ENCODE data around the gene CABLES1.

Gene CABLES1

DNA sequence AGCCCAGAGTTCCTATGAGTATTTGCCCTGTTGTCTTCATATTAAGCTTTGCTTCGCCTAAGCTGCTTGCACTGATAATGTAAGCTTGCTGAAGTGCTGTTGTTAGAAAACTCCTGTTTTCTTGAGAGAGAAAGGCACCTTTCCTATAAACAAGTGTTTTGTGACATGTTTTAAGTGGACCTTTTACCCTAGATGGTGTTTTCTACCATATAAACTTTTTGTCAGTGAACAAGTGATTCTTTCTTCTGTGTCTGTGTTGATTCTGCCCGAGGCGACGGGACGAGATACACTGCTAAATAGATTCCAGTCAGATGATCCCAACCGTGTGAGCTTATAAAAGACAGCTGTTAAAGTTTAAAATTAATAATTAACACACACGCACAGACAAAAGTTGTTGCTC is 24.1 kb downstream of the CABLES1 start:
- Mint-ChIP-seq H3K4me3 (no peak overlapping the region), H3K9me3 (no peaks in the 10 kb centered on the region), H3K27ac (no peak overlapping the region), H3K4me1 (no peaks in the 10 kb centered on the region), H3K36me3 (ENCODE audit: low read depth) (no peaks in the 10 kb centered on the region), H3K27me3 (peaks cover 3% of the 10 kb centered on the region)
- ATAC-seq = no peak
- no peak for DNase-seq

DNA sequence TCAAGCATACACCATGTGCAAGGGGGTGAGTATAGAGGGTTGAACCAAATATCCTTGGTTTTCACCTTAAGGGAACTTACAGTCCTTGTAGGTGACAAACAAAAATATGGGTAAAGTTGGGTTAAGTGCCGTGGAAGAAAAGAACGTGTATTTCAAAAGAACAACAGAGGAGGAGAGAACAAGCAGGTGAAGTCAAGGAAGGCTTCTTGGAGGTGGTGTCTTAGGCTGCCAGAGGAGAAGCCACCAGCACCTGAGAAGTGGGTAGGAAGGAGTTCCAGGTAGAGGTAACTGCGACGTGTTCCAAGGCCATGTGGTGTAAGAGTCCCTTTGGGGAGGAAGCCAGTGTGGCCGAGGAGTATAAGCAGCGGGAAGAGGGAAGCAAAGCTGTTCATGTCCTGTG is 27.2 kb downstream of the CABLES1 start:
- no peak overlapping the region for H3K4me3 Mint-ChIP-seq
- peaks cover 3% of the 10 kb centered on the region for H3K27me3 Mint-ChIP-seq
- no peaks in the 10 kb centered on the region for H3K4me1 Mint-ChIP-seq
- no peak for DNase-seq
- ATAC-seq = no peak
- H3K36me3 Mint-ChIP-seq (ENCODE audit: low read depth) = no peaks in the 10 kb centered on the region
- no peak overlapping the region for H3K27ac Mint-ChIP-seq
- no peaks in the 10 kb centered on the region for H3K9me3 Mint-ChIP-seq

DNA sequence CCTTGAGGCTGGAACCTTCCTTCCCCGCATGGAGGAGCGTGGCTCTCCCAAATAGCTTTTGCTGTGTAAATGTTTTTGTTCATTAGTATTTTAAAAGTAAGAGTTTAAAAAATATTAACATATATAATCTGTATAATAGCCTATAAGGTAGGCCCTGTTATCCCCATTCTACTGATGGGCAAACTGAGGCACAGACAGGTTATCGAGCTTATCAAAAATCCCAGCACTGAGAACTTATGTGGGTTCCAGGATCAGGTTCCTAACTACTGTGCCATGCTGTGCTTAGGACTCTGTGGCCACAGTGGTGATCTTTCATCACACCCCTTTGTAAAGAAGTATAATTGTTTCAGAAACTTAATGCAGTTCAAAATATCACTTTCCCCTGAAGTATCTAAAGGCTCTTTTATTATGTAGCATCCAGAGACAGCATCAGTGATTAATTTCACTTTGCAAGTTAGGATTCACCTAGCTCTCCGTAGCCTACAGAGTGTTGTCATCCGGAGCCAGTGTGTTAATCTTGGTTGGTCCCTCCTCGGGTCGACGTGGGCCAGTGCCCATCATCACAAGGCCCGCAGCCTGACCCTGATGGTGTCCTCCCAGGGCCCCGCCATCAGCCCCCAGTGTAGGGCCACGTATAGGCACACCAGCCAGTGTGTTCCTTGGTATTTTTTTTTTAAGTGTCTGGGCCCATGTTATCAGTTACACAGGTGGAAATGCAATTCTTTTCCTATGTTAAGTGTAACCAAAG is 28.7 kb downstream of the CABLES1 start:
- Mint-ChIP-seq H3K27ac (no peak overlapping the region), H3K27me3 (peaks cover 3% of the 10 kb centered on the region), H3K4me3 (no peak overlapping the region), H3K36me3 (ENCODE audit: low read depth) (no peaks in the 10 kb centered on the region), H3K9me3 (no peaks in the 10 kb centered on the region), H3K4me1 (no peaks in the 10 kb centered on the region)
- DNase-seq (no peak), ATAC-seq (no peak)

DNA sequence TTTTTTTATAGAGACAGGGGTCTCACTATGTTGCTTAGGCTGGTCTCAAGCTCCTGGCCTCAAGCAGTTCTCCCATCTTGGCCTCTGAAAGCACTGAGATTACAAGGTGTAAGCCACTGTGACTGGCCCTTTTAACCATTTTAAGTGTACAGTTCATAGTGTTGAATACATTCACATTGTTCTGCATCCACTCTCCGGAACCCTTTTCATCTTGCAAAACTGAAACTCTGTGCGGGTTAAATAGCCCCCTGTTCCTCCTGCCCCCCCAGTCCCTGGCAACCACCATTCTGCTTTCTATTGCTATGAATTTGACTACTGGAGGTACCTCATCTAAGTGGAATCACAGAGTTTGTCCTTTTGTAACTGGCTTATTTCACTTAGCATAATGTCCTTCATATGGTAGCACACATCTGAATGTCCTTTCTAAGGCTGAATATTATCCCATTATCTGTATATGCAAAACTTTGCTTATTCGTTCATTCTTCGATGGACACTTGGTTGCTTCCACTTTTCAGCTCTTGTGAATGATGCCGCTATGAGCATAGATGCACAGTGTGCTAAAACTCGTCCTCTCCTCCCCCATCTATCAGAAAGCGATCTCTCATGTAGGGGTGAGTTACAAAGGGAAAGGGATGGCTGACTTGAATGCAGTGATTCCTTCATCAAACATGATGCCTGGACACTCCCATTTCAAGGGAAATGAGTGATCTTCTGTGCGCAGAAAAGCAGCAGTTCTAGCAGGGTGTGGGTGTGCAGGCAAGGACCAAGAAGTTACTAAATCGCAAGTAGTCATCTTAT is 30.2 kb downstream of the CABLES1 start:
- Mint-ChIP-seq H3K27ac (no peak overlapping the region), H3K36me3 (ENCODE audit: low read depth) (no peaks in the 10 kb centered on the region), H3K4me3 (no peak overlapping the region), H3K4me1 (no peaks in the 10 kb centered on the region), H3K9me3 (no peaks in the 10 kb centered on the region), H3K27me3 (peaks cover 3% of the 10 kb centered on the region)
- DNase-seq (no peak), ATAC-seq (no peak)

DNA sequence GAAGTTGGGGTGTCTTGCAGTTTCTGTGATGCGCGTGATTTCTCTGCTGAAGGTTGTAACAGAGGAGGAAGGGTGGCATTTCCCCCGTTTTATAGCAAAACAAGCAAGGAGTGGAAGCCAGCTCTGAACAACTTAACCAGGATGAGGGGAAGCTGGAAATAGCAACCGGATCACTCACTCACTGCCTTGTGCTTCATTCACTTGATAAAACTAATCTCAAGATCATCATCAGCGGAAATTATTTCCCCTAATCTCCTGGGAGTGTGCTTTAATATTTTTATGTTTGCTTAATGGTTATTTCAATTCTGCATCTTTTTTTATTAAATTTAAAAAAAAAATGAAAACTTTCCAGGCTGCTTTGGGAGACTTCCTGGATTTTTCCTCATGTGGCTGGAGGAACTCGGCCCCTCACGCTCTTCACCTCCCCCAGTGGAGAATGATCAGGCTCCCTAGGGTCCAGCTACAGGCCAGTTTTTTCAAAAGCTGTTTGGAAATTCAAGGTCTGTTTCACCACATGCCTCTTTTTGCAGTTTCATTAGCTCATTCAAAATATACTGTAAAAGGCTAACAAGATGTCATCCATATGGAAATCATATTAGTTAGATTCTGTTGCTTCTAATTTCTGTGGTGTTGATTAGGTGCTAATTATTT is 31.7 kb downstream of the CABLES1 start:
- no peaks in the 10 kb centered on the region for H3K4me1 Mint-ChIP-seq
- H3K36me3 Mint-ChIP-seq (ENCODE audit: low read depth) = no peaks in the 10 kb centered on the region
- H3K9me3 Mint-ChIP-seq = no peaks in the 10 kb centered on the region
- DNase-seq (no peak), ATAC-seq (no peak)
- H3K4me3 Mint-ChIP-seq = no peak overlapping the region
- no peaks in the 10 kb centered on the region for H3K27me3 Mint-ChIP-seq
- H3K27ac Mint-ChIP-seq = no peak overlapping the region

DNA sequence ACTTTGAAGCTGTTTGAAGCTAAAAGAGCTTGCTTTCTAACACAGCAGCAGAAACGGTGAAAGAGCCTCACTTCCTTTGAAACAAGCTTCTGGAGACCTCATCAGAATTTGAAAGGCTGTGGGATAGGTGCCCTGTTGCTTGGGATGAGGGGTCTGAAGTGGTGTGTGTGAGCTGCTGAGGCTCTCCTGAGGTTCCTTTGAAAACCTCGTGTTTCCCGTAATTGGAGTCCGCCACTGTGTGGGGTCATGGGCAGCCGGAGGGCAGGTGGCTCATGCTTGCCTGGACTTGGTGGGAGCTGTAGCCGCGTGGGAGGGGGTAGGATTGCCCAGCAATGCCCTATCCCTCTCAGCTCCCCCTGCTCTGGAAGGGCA is 34.4 kb downstream of the CABLES1 start:
- no peak for ATAC-seq
- Mint-ChIP-seq H3K27me3 (no peaks in the 10 kb centered on the region), H3K27ac (no peak overlapping the region), H3K9me3 (no peaks in the 10 kb centered on the region), H3K4me1 (no peaks in the 10 kb centered on the region), H3K36me3 (ENCODE audit: low read depth) (no peaks in the 10 kb centered on the region), H3K4me3 (no peak overlapping the region)
- DNase-seq = no peak

DNA sequence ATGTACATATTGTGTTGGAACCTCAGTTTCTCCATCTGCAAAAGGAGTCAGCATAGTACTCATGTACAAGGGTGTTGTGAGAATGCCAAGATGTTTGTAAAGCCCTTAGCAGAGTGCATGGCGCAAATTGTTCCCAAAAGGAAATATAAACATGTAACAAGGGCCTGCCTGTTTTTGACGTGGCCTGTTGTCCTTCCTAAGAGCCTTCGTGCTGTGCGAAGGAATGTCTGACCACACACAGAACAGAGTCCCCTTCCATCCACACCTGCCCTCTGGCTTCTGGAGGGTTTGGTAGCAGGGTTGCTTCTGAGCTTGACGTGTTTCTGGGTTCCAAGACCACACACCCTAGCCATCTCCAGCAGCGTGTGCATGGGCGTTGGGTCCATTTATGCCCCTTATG is 34.9 kb downstream of the CABLES1 start:
- DNase-seq (no peak), ATAC-seq (no peak)
- Mint-ChIP-seq H3K4me3 (no peak overlapping the region), H3K27ac (no peak overlapping the region), H3K4me1 (no peaks in the 10 kb centered on the region), H3K36me3 (ENCODE audit: low read depth) (no peaks in the 10 kb centered on the region), H3K9me3 (no peaks in the 10 kb centered on the region), H3K27me3 (no peaks in the 10 kb centered on the region)

DNA sequence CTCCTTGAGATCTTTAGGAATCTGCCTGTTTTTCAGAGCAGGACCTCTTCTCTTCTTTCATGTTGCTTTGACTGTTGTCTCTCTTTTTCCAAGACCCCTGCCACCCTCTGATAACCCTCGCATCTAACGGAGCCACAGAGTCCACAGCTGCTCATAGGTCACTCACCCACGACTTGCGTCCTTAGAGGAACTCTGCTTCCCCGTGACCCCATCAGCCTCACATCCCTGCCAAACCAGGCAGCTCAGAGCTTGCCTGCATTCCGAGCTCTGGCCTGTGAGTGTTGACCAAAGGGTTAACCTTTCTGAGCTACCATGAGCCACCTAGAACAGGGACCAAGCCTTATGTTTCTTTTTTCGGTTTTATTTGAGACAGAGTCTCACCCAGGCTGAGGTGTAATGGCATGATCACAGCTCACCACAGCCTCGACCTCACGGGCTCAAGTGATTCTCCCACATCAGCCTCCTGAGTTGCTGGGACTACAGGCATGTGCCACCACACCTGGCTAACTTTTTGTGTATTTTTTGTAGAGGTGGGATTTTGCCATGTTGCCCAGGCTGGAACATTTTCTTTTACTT is 36.4 kb downstream of the CABLES1 start:
- Mint-ChIP-seq H3K4me1 (no peaks in the 10 kb centered on the region), H3K27ac (no peak overlapping the region), H3K36me3 (ENCODE audit: low read depth) (no peaks in the 10 kb centered on the region), H3K4me3 (no peak overlapping the region), H3K9me3 (no peaks in the 10 kb centered on the region), H3K27me3 (no peaks in the 10 kb centered on the region)
- ATAC-seq (no peak), DNase-seq (no peak)

DNA sequence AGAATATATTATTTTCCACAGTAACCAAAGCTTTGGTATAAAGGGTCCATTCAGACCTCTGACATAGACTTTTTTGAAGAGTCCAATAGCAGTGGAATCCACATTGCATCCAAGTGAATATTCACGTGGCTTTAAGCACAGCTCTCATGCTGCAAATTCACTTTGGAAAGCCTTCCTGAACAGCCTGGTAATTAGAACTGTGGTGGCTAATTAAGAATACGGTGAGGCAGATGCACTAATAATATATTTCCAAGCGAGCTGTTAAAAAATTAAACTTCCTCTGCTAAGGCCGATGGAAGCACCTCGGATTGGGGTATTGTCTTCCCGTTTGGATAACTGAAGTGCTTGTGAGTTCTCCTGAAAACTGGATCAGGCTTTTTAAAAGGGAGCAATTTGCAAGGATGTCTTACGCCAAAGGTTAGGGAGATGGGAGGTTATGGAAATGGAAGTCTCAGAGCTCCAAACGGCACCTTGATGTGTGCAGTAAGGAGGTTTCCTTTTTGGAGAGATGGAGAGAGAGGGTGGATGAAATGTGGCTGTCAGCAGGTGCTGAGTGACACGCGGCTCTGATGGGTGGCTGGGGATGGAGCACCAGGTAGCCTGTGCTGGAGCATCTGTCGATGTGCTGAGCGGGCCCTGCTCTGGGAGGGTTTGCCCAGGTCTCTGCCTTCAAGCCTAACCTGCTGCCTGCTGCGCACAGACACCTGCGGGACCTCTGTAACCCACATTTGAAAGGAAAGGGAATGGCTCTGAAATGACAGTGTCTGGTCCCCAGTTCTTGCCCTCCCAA is 37.5 kb downstream of the CABLES1 start:
- H3K9me3 Mint-ChIP-seq = no peaks in the 10 kb centered on the region
- H3K36me3 Mint-ChIP-seq (ENCODE audit: low read depth) = no peaks in the 10 kb centered on the region
- no peak overlapping the region for H3K4me3 Mint-ChIP-seq
- no peak for ATAC-seq
- no peaks in the 10 kb centered on the region for H3K27me3 Mint-ChIP-seq
- no peak for DNase-seq
- H3K4me1 Mint-ChIP-seq = no peaks in the 10 kb centered on the region
- no peak overlapping the region for H3K27ac Mint-ChIP-seq

DNA sequence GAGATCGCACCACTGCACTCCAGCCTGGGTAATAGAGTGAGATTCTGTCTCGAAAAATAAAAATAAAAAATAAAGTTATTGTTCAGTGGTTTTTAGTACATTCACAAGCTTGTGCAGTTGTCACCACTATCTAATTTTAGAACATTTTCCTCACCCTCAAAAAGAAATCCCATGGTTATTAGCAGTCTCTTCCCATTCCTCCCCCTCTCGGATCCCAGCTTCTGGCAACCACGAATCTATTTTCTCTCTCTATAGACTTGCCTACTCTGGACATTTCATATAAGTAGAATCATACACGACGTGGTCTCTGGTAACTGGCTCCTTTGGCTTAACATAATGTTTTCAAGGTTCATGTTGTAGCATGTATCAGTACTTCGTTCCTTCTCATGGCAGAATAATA is 38.6 kb downstream of the CABLES1 start:
- Mint-ChIP-seq H3K27me3 (no peaks in the 10 kb centered on the region), H3K4me1 (no peaks in the 10 kb centered on the region), H3K9me3 (no peaks in the 10 kb centered on the region), H3K27ac (no peak overlapping the region), H3K4me3 (no peak overlapping the region), H3K36me3 (ENCODE audit: low read depth) (no peaks in the 10 kb centered on the region)
- ATAC-seq = no peak
- no peak for DNase-seq

DNA sequence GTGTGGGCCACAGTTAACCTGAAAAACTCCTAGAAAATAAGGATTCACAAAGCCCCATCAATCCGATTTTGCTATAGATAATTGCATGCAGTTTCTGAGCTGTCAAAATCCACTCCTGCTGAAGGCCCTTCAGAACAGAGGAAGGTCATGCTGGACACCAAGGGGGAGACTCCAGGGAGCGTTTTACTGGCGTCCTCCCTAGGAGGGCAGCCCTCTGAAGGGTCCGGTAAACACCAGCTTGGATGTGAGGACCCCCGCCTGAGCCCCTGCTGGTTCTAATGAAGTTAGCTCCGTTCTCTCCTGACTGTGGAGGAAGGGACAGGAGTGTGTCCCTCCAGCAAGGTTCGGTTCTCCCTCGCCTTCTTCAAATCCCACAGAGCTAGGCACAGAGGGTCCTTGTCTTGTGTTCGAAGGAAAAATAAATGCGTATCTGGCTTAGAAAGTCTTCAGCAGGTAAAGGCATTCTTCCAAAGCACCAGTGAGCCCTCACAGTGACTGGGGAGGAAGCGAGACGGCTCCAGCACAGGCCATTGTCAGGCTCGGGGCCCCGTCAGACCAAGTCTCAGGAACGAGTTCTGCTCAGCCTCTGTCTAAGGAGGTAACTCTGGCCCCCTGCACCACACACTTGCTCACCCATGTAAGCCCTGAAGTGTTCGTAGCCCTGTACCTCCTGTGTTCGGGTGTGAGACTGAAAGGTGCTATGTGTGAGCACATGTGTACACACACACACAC is 41.6 kb downstream of the CABLES1 start:
- Mint-ChIP-seq H3K36me3 (ENCODE audit: low read depth) (no peaks in the 10 kb centered on the region), H3K9me3 (no peaks in the 10 kb centered on the region), H3K4me1 (peaks cover 6% of the 10 kb centered on the region), H3K4me3 (no peak overlapping the region), H3K27me3 (no peaks in the 10 kb centered on the region), H3K27ac (no peak overlapping the region)
- ATAC-seq (no peak), DNase-seq (no peak)

DNA sequence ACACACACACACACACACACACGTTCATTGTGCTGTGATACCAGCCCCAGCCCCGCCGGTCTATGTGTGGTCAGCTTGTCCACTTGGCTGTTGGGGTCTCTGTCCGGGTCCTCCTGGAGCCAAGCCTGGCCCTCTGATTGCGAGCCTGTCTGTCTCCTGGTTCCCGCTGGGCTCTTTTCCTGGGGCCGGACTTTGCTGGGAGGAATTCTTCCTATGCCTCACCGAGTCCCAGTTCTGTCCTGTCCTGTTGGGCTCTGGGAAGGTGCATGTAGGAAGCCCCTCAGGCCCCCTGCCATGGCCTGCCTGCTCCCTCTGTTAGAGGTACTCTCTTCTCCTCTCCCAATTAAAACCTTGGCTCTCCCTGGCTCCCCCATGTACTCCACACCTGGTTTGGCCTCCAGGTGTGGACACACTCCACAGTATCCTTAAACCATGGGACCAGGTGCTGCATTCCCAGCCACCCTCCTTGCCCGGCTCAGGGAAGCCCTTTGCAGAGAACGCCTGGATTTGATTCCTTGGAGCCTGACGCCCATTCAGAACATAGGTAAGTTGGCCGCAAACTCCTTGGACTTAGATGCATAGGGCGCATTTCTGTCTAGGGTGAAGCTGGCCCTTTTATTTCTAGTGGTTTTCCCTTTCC is 42.3 kb downstream of the CABLES1 start:
- DNase-seq (no peak), ATAC-seq (no peak)
- Mint-ChIP-seq H3K36me3 (ENCODE audit: low read depth) (no peaks in the 10 kb centered on the region), H3K4me1 (peaks cover 6% of the 10 kb centered on the region), H3K27me3 (no peaks in the 10 kb centered on the region), H3K27ac (no peak overlapping the region), H3K9me3 (no peaks in the 10 kb centered on the region), H3K4me3 (no peak overlapping the region)

DNA sequence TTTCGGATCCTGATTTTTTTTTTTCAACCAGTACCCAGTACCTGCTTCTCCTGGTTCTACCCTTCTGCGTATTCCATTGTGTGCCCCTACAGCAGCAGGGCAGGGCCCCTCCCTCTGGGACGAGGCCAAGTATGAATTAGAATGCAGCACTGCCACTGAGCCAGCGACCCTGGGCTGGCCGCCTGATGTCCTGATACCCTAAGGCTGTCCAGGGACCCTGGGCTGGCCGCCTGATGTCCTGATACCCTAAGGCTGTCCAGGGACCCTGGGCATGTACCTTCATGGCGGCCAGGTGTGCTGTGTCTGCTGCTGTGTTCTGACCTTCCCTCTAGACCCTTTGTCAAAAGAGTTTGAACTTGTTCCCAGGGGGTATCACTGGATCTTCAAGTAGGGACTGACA is 42.9 kb downstream of the CABLES1 start:
- peaks cover 6% of the 10 kb centered on the region for H3K4me1 Mint-ChIP-seq
- H3K36me3 Mint-ChIP-seq (ENCODE audit: low read depth) = no peaks in the 10 kb centered on the region
- no peak overlapping the region for H3K27ac Mint-ChIP-seq
- H3K27me3 Mint-ChIP-seq = no peaks in the 10 kb centered on the region
- ATAC-seq = no peak
- DNase-seq = no peak
- no peaks in the 10 kb centered on the region for H3K9me3 Mint-ChIP-seq
- H3K4me3 Mint-ChIP-seq = no peak overlapping the region
